NB4 (cell line): ENCODE results near the gene VGLL4.

Experiments used
- DNase-seq: peaks from one replicate; pipeline ENCODE4 v3.0.0; 2010; ENCODE audit warnings: low read depth
- H3K4me3 ChIP-seq: one replicate; pipeline ENCODE4 v1.5.1; 2011; ENCODE audit warnings: mild to moderate bottlenecking, low read depth, low read length, moderate library complexity
- MYC ChIP-seq: IDR thresholded peaks from 2 replicates; pipeline ENCODE4 v1.6.1; 2011; ENCODE audit warnings: low read depth, low read length
- POLR2A ChIP-seq: IDR thresholded peaks from 2 replicates; pipeline ENCODE4 v1.6.1; 2011; ENCODE audit warnings: mild to moderate bottlenecking; ENCODE audit not compliant: insufficient read length; ENCODE audit errors: extremely low read depth
- TF ChIP-seq, protein P1 (sequence below): IDR thresholded peaks from one replicate; pipeline ENCODE4 v1.5.1; 2012; ENCODE audit warnings: low read depth, low read length
- TF ChIP-seq, protein P2 (sequence below): IDR thresholded peaks from 2 replicates; pipeline ENCODE4 v1.6.1; 2011; ENCODE audit warnings: low read depth, low read length

The VGLL4 gene

GRCh38 chr3:11558411-11558903 lies 85.3 kb downstream of the VGLL4 start:
- H3K4me3 ChIP-seq = no peak overlapping the region
- TF ChIP-seq MYC (no peak), POLR2A (no peak)
- TF ChIP-seq, protein P1, sequence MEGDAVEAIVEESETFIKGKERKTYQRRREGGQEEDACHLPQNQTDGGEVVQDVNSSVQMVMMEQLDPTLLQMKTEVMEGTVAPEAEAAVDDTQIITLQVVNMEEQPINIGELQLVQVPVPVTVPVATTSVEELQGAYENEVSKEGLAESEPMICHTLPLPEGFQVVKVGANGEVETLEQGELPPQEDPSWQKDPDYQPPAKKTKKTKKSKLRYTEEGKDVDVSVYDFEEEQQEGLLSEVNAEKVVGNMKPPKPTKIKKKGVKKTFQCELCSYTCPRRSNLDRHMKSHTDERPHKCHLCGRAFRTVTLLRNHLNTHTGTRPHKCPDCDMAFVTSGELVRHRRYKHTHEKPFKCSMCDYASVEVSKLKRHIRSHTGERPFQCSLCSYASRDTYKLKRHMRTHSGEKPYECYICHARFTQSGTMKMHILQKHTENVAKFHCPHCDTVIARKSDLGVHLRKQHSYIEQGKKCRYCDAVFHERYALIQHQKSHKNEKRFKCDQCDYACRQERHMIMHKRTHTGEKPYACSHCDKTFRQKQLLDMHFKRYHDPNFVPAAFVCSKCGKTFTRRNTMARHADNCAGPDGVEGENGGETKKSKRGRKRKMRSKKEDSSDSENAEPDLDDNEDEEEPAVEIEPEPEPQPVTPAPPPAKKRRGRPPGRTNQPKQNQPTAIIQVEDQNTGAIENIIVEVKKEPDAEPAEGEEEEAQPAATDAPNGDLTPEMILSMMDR = no peak
- TF ChIP-seq, protein P2, sequence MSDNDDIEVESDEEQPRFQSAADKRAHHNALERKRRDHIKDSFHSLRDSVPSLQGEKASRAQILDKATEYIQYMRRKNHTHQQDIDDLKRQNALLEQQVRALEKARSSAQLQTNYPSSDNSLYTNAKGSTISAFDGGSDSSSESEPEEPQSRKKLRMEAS = no peak
- DNase-seq = no peak

DNA sequence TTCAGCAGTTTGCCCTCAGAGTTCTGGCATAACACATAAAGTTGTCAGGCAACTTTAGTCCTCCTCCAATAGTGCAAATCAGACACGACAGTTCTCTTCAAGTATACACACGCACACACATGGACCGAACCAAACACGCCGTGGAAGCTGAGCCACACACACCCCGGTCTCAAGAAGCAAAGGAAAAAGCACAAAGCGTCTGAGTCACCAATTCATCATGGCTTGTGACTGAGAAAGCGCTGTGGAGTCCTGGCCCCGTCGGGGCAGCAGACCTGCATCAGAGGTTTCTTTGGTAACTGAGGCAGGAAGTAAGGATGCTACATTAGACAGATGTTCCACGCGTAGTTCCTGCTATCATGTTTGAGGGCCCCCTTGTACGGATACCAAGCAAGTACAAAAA lies 85.7 kb downstream of the VGLL4 start:
- no peak for DNase-seq
- no peak for TF ChIP-seq MYC
- no peak for TF ChIP-seq POLR2A
- TF ChIP-seq, protein P2 = no peak
- TF ChIP-seq, protein P1 = no peak
- no peak overlapping the region for H3K4me3 ChIP-seq

- DNase-seq = peak; percentile 52
- no peak for TF ChIP-seq MYC
- TF ChIP-seq POLR2A = no peak
- TF ChIP-seq, protein P1 = no peak
- TF ChIP-seq, protein P2 = no peak
These were observed 86.7 kb downstream of the VGLL4 start for GRCh38 chr3:11556851-11557644.

DNA sequence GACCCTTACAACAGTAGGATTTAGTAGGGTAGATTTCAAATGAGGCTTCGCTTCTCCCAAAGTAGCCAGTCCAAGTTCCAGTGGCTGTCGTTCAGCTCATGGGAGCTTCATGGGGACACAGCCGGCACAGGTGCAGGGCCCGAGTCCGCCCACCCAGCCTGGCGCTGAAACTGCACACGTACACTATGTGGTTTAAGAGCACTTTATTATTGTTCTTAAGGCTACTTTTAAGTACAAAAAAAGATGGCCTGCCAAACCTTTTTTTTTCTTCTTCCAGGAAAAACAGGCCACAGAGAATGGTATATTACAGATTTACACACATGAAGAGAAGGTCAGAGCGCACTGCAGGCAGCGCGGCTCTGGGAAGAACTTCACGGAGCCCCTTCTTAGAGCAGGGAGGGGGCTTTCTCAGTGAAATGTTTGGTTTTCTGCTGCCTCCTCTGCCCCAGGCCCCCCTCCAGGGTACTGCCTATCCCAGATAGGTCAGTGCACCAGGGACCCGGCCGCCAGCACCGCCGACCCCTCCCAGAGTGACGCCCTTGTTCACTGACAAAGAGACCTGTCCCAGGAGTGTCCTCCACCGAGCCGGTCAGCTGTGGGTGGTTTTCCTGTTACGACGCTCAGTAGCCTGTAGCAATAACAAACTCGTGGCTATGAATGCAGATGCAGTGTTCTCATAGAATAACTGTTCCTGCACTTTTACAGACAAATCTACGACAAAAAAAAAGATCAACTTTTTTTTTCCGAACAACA lies 87.7 kb downstream of the VGLL4 start:
- TF ChIP-seq, protein P1 = no peak
- TF ChIP-seq, protein P2 = no peak
- TF ChIP-seq POLR2A (no peak), MYC (no peak)
- H3K4me3 ChIP-seq = no peak overlapping the region
- peak; percentile 18 for DNase-seq

More at GRCh38 chr3:11556851-11557644, 86.7 kb downstream of the VGLL4 start:
- H3K4me3 ChIP-seq = no peak overlapping the region

DNA sequence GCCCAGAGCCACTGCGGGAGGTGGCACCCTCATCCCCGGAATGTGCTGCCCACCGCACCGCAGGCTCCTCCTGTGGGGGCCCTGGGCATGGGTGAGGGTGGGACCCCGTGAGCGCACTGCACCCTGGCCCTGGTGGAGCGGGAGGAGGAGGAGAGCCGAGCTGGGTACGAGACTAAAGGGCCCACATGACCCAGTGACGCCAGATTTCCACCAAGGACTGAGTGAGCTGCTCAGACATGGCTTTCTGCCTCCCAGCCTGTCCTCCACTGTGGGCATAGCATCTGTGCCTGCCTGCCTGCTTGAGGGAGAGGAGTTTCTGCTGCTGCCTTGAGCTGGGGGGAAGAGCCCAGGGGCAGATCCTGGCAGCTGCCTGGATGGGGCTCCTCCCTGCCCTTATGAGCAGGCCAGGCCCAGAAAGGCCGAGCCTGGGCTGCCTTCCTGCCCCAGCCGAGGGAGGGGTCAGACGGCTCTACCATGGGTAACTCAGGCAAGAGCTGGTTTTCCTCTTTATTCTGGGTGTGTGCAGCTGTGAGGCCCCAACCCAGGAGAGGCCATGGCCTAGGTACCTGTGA lies 88.4 kb downstream of the VGLL4 start:
- TF ChIP-seq, protein P2 = no peak
- TF ChIP-seq MYC = no peak
- TF ChIP-seq POLR2A = no peak
- TF ChIP-seq, protein P1 = no peak
- no peak for DNase-seq
- H3K4me3 ChIP-seq = no peak overlapping the region
